SK-N-SH (cell line): ENCODE data around the gene ASCC1. TPM values are rescaled to one million over a fixed set of nuclear protein-coding genes. Genes with fewer than 3 reads are reported as not detected.
A peak's percentile ranks its signal among the peaks of the same experiment; 100 is the strongest.

ENCODE experiments used
- CTCF ChIA-PET: fragments of 300-600, 350-600 bp; formaldehyde crosslinking; extraction: SDS; loops from one replicate; lab custom pipeline; 2021; lab: Yijun Ruan, JAX
- POLR2A ChIA-PET: fragments of 350-600 bp; sonication (Branson Sonifier 250); formaldehyde crosslinking; extraction: SDS; loops from one replicate; lab custom pipeline; 2020; ENCODE audit warnings: antibody characterized with exemption, inconsistent platforms; lab: Yijun Ruan, JAX
- DNase-seq: peaks from one replicate; pipeline ENCODE4 v3.0.0; 2012
- H2AFZ ChIP-seq: fragments of 200-600 bp; sonication (generic); 2 replicates; pipeline ENCODE4 v1.8.1; 2016; ENCODE audit warnings: antibody characterized with exemption, mild to moderate bottlenecking, low read depth
- H3F3A ChIP-seq: fragments of 200-600 bp; sonication (generic); replicated peaks from 2 replicates; pipeline ENCODE3; 2016; ENCODE audit warnings: antibody characterized with exemption, mild to moderate bottlenecking; ENCODE audit not compliant: insufficient read depth
- H3K27ac ChIP-seq, 2 experiments: fragments of 200-500 bp in 1 of 2; fragments of 200-600 bp in 1 of 2; sonication (Bioruptor generic) in 1 of 2; sonication (generic), shearing (Covaris generic) in 1 of 2; 2 replicates each; pipeline versions ENCODE4 v1.5.1 to v1.6.1; 2014 to 2016; ENCODE audit warnings: low read depth in 2 of 2, inconsistent platforms in 1 of 2, low read length in 1 of 2, mild to moderate bottlenecking in 1 of 2, mixed read lengths in 1 of 2
- H3K27me3 ChIP-seq: fragments of 200-600 bp; sonication (generic), shearing (Covaris generic); 2 replicates; pipeline ENCODE4 v1.6.1; 2016; ENCODE audit warnings: mixed run types; ENCODE audit not compliant: insufficient read depth
- H3K36me3 ChIP-seq, 2 experiments: fragments of 200-500 bp in 1 of 2; fragments of 200-600 bp in 1 of 2; sonication (Bioruptor generic) in 1 of 2; sonication (generic) in 1 of 2; replicated peaks in 1 of 2; 2 replicates each; pipeline versions ENCODE3 to v1.5.1; 2014 to 2016; ENCODE audit warnings: low read length in 1 of 2, mild to moderate bottlenecking in 1 of 2; ENCODE audit not compliant: insufficient read depth in 2 of 2, control insufficient read depth in 1 of 2
- H3K4me1 ChIP-seq, 2 experiments: fragments of 200-500 bp in 1 of 2; fragments of 200-600 bp in 1 of 2; sonication (Bioruptor generic) in 1 of 2; sonication (generic), shearing (Covaris generic) in 1 of 2; 2 replicates each; pipeline versions ENCODE4 v1.5.1 to v1.6.1; 2014 to 2016; ENCODE audit warnings: low read depth in 1 of 2, low read length in 1 of 2, mixed run types in 1 of 2; ENCODE audit not compliant: insufficient read depth in 2 of 2, control insufficient read depth in 1 of 2
- H3K4me2 ChIP-seq: fragments of 200-600 bp; sonication (generic), shearing (Covaris generic); 2 replicates; pipeline ENCODE4 v1.6.1; 2017; ENCODE audit warnings: mixed run types
- H3K4me3 ChIP-seq, 2 experiments: fragments of 200-500 bp in 1 of 2; fragments of 200-600 bp in 1 of 2; sonication (Bioruptor generic) in 1 of 2; sonication (generic), shearing (Covaris generic) in 1 of 2; 2 replicates each; pipeline versions ENCODE4 v1.5.1 to v1.8.1; 2014 to 2016; ENCODE audit warnings: low read depth in 2 of 2, inconsistent platforms in 1 of 2, low read length in 1 of 2, mild to moderate bottlenecking in 1 of 2, mixed read lengths in 1 of 2, moderate library complexity in 1 of 2
- H3K79me2 ChIP-seq: fragments of 200-600 bp; sonication (generic); 2 replicates; pipeline ENCODE4 v1.8.1; 2017; ENCODE audit warnings: mild to moderate bottlenecking; ENCODE audit not compliant: insufficient read depth
- H3K9ac ChIP-seq: fragments of 200-600 bp; sonication (generic); 2 replicates; pipeline ENCODE4 v1.6.1; 2017; ENCODE audit warnings: mixed run types
- H3K9me2 ChIP-seq: fragments of 200-600 bp; sonication (generic); 2 replicates; pipeline ENCODE4 v1.6.1; 2017; ENCODE audit warnings: mixed run types
- H3K9me3 ChIP-seq: fragments of 200-600 bp; sonication (generic); 2 replicates; pipeline ENCODE4 v1.6.1; 2017; ENCODE audit warnings: mixed run types, mild to moderate bottlenecking, moderate library complexity
- H4K20me1 ChIP-seq: fragments of 200-600 bp; sonication (generic); 2 replicates; pipeline ENCODE4 v1.6.1; 2017; ENCODE audit warnings: mild to moderate bottlenecking, mixed run types; ENCODE audit not compliant: insufficient read depth
- FOSL2 ChIP-seq: IDR thresholded peaks from 2 replicates; pipeline ENCODE4 v1.4.0; 2012; ENCODE audit warnings: low read depth, mild to moderate bottlenecking, moderate library complexity, borderline replicate concordance
- GABPA ChIP-seq: IDR thresholded peaks from 2 replicates; pipeline ENCODE4 v1.4.0; 2012; ENCODE audit warnings: low read depth, mild to moderate bottlenecking
- GATA2 ChIP-seq: sonication (generic); formaldehyde crosslinking; IDR thresholded peaks from 2 replicates; pipeline ENCODE4 v1.5.0; 2020; ENCODE audit warnings: mild to moderate bottlenecking, missing genetic modification reagents
- MEF2A ChIP-seq: IDR thresholded peaks from 2 replicates; pipeline ENCODE4 v1.4.0; 2012; ENCODE audit warnings: low read depth, borderline replicate concordance
- MXI1 ChIP-seq: IDR thresholded peaks from 2 replicates; pipeline ENCODE4 v1.6.1; 2012; ENCODE audit warnings: mild to moderate bottlenecking, low read depth, low read length, improper control_type of control experiment
- RFX5 ChIP-seq: IDR thresholded peaks from 2 replicates; pipeline ENCODE4 v1.6.1; 2012; ENCODE audit warnings: mild to moderate bottlenecking, improper control_type of control experiment, low read length
- SMC3 ChIP-seq: IDR thresholded peaks from 2 replicates; pipeline ENCODE4 v1.6.1; 2012; ENCODE audit warnings: low read depth, low read length, improper control_type of control experiment
- USF1 ChIP-seq: IDR thresholded peaks from 2 replicates; pipeline ENCODE4 v1.4.0; 2012; ENCODE audit warnings: low read depth, borderline replicate concordance
- WGBS: methylation state at CpG from one replicate; pipeline ENCODE4 v1.1.6; 2017; ENCODE audit warnings: low lambda C conversion rate; 5-methylcytosine and 5-hydroxymethylcytosine counted together
- polyA plus RNA-seq, 3 experiments: library from polyadenylated mRNA; depleted of rRNA; stranded (reverse); fragments of >200 nt; gene quantifications; 2 replicates each; pipeline ENCODE4 v1.2.3, GENCODE V29; 2012

Gene ASCC1
- polyA plus RNA-seq, 1 of the 3 experiments (the other 2 are of a cell fraction), result 15.0 TPM

GRCh38 chr10:72087392-72087968, 128.6 kb downstream of the ASCC1 start:
- ChIA-PET CTCF (interaction anchor here (1.1 to 1.8 kb wide), 4 partner anchors 15 to 39 kb away, joined by 3 to 5 read pairs (median 4); no protein-coding TSS in a partner anchor), POLR2A (interaction anchor here (0.5 to 1.0 kb wide), 2 partner anchors 20 to 185 kb away, joined by 3 read pairs; no protein-coding TSS in a partner anchor)
- H3K4me1 ChIP-seq, result peaks cover 0 to 8% of the 10 kb centered on the region in 2 experiments; a peak in 1 of 4 replicates
- WGBS, result 68% methylated on average over 25 of the region's 50 CpGs
- DNase-seq, result peak; percentile 68
- H3K79me2 ChIP-seq, result no peaks in the 10 kb centered on the region
- H4K20me1 ChIP-seq, result no peaks in the 10 kb centered on the region
- peak overlapping the region in 1 of 2 experiments; percentile 39; a peak in 2 of 4 replicates for H3K4me3 ChIP-seq
- H3F3A ChIP-seq, result no peaks in the 10 kb centered on the region
- H3K9me2 ChIP-seq, result no peaks in the 10 kb centered on the region
- H3K9me3 ChIP-seq, result no peaks in the 10 kb centered on the region
- H3K27me3 ChIP-seq, result peaks cover 10% of the 10 kb centered on the region; the same call in 1 of the 2 replicates
- H2AFZ ChIP-seq, result no peak overlapping the region
- H3K36me3 ChIP-seq, result no peaks in the 10 kb centered on the region
- H3K4me2 ChIP-seq, result peak overlapping the region; percentile 79; the same call in 1 of the 2 replicates
- H3K27ac ChIP-seq, result no peak overlapping the region
- no peak overlapping the region for H3K9ac ChIP-seq
- TF ChIP-seq GABPA (no peak), USF1 (no peak), SMC3 (no peak), GATA2 (CRISPR knock-in tag) (no peak), MXI1 (no peak), MEF2A (no peak), RFX5 (no peak), FOSL2 (no peak)

- H3K27me3 ChIP-seq, result peaks cover 10% of the 10 kb centered on the region; the same call in 1 of the 2 replicates
- no peak for DNase-seq
- H3K79me2 ChIP-seq, result no peaks in the 10 kb centered on the region
- H3K9me3 ChIP-seq, result no peaks in the 10 kb centered on the region
- no peak overlapping the region for H3K4me2 ChIP-seq
- 87% methylated on average over 36 of the region's 61 CpGs for WGBS
- peaks cover 0 to 8% of the 10 kb centered on the region in 2 experiments; a peak in 1 of 4 replicates for H3K4me1 ChIP-seq
- ChIA-PET POLR2A (no interaction called here), CTCF (interaction anchor here (1.2 to 1.8 kb wide), 2 partner anchors 27 to 38 kb away, joined by 3 to 5 read pairs; no protein-coding TSS in a partner anchor)
- H3K27ac ChIP-seq, result no peak overlapping the region
- no peak overlapping the region for H3K9ac ChIP-seq
- TF ChIP-seq MEF2A, result no peak
- no peaks in the 10 kb centered on the region for H3F3A ChIP-seq
- no peaks in the 10 kb centered on the region for H3K36me3 ChIP-seq
- no peaks in the 10 kb centered on the region for H3K9me2 ChIP-seq
- no peak overlapping the region for H3K4me3 ChIP-seq
- H4K20me1 ChIP-seq, result no peaks in the 10 kb centered on the region
- H2AFZ ChIP-seq, result no peak overlapping the region
Observed at GRCh38 chr10:72086466-72087391, 129.3 kb downstream of the ASCC1 start.
